Measurements from ENCODE around the gene SEPHS1.
"Not testable (repeated sequence)": the region's sequence is repeated elsewhere in the genome, so short reads cannot be mapped to it uniquely, and the experiment has no call there.

SEPHS1 gene

GRCh38 chr10:13348216-13349017 lies at the start of gene SEPHS1:
SEPHS1 (minus strand) TSS chr10:13348293; CDS start chr10:13344950, 3,343 bp downstream.
- no peak for DNase-seq

GRCh38 chr10:13397052-13397451 lies 49.0 kb upstream of the SEPHS1 start:
- DNase-seq: no peak

DNA sequence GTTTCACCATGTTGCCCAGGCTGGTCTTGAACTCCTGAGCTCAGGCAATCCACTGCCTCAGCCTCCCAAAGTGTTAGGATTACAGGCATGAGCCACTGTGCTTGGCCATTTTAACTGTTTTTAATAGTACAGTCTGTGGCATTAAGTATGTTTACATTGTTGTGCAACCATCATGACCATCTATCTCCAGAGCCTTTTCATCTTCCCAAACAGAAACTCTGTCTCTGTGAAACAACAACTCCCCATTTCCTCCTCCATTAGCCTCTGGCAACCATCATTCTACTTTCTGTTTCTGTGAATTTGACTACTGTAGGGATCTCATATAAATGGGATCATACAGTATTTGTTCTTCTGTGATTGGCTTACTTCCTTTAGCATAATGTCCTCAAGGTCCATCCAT lies 48.3 kb upstream of the SEPHS1 start:
- no peak for DNase-seq

GRCh38 chr10:13395540-13395939 lies 47.4 kb upstream of the SEPHS1 start:
- no peak for DNase-seq

- DNase-seq: no peak
Observed at GRCh38 chr10:13393640-13394039, 45.5 kb upstream of the SEPHS1 start.

- no peak for DNase-seq
Observed at GRCh38 chr10:13392701-13393100, 44.6 kb upstream of the SEPHS1 start.

GRCh38 chr10:13390604-13391522 lies 42.8 kb upstream of the SEPHS1 start:
- no peak for DNase-seq

GRCh38 chr10:13388478-13389230 lies 40.6 kb upstream of the SEPHS1 start:
- DNase-seq: no peak

DNA sequence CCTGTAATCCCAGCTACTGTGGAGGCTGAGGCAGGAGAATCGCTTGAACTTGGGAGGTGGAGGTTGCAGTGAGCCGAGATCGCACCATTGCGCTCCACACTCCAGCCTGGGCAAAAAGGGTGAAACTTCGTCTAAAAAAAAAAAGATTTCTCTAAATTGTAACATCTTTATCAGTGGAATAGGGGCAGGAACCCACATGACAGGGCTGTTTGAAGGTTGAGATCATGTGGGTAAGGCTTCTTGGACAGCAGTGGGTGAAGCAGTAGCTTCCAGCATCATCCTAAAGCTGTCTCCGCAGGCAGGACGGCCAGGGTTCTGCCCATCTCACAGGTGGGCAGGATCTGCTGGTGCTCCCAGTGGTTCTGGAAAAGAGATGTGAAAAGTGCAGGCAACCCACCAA lies 37.9 kb upstream of the SEPHS1 start:
- DNase-seq: no peak

DNA sequence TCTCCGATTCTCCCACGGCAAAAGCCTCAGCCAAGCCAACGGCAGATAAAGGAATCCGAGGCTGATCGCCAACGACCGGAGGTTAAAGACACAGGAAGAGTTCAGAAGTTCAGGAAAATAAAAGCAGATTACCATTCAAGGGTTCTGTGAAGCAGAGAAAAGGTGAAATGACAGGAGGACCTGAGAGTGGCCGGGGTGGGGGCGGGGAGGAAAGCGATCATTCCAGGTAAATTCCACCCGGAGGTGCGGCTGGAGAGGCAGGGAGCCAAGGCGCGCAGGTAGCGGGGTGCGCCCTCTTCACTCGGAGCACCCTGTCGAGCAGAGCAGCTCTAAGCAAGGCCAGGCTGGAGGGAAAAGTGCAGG lies 35.3 kb upstream of the SEPHS1 start:
- DNase-seq: no peak

- no peak for DNase-seq
Observed at GRCh38 chr10:13382703-13383398, 34.8 kb upstream of the SEPHS1 start.

DNA sequence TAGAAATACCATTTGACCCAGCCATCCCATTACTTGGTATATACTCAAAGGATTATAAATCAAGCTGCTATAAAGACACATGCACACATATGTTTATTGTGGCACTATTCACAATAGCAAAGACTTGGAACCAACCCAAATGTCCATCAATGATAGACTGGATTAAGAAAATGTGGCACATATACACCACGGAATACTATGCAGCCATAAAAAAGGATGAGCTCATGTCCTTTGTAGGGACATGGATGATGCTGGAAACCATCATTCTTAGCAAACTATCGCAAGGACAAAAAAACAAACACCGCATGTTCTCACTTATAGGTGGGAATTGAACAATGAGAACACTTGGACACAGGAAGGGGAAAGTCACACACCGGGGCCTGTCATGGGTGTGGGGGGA lies 31.0 kb upstream of the SEPHS1 start:
- DNase-seq: not testable (repeated sequence)

DNA sequence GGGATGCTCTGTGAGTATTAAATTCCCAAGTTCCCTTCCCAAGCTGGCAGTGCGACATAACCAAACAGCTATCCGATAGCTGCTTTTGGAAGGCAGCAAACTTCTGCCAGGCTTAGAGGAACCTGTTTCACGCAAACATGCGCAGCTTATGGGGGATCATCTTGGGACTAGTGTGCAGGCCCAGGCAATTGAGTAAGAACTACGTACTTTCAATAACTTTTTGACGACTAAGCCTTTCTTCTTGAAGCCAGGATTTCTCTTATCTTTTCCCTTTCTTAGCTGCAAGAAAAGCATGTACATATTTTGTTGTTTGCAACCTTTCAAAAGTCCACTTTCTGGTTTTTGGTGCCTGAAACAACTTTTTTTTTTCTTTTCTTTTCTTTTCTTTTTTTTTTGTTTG lies 28.7 kb upstream of the SEPHS1 start:
- DNase-seq: no peak

DNA sequence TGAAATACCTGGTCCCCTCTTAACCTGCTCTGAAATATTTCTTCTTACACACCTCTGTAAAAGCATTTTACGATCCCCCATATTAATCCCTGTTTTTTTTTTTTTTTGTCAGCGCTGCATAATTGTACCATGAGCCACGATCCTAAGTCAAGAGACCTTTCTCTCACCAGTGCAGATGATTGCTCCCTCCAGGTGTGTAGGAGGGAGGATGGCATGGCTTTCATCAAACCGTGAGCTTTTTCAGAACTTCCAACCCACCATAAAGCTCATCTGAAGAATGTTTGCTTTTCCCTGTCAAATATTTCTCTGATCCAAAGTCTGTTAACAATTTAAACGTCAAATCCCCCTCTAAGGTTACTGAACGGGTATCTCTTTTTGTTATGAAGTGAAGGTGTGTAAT lies 28.2 kb upstream of the SEPHS1 start:
- no peak for DNase-seq

GRCh38 chr10:13375791-13376190 lies 27.7 kb upstream of the SEPHS1 start:
- DNase-seq: no peak

DNA sequence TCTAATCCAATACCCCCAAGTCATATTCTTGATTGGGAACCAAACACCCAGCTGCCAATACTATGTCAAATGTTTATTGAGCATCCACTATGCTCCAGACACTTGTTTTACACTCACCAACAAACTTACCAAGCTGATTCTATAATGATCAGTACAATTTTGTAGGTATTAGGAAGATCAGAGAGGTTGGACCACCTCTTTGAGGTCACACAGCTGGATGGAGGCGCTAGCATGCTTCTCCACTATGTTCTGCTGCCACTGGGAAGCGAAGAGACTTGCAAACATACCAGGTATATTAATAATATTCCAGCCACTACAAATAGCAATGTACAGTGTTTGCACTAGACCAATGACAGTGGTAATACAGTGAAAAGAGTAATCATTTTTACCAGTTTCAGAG lies 25.6 kb upstream of the SEPHS1 start:
- DNase-seq: no peak

DNA sequence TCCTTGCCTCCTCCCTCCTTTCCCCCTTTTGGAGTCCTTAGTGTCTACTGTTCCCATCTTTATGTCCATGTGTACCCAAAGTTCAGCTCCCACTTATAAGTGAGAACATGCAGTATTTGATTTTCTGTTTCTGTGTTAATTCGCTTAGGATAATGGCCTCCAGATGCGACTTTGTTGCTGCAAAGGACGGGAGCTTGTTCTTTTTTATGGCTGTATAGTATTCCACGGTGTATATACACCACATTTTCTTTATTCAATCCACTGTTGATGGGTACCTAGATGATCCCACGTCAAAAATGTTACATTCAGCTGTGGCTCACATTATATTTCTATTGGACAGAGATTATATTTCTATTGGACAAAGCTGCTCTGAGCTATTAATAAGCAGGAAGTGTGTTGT lies 24.4 kb upstream of the SEPHS1 start:
- no peak for DNase-seq

- DNase-seq: no peak
Observed at GRCh38 chr10:13371897-13372470, 23.9 kb upstream of the SEPHS1 start.

GRCh38 chr10:13366891-13367290 lies 18.8 kb upstream of the SEPHS1 start:
- DNase-seq: no peak

- no peak for DNase-seq
Observed at GRCh38 chr10:13365831-13366230, 17.7 kb upstream of the SEPHS1 start.

DNA sequence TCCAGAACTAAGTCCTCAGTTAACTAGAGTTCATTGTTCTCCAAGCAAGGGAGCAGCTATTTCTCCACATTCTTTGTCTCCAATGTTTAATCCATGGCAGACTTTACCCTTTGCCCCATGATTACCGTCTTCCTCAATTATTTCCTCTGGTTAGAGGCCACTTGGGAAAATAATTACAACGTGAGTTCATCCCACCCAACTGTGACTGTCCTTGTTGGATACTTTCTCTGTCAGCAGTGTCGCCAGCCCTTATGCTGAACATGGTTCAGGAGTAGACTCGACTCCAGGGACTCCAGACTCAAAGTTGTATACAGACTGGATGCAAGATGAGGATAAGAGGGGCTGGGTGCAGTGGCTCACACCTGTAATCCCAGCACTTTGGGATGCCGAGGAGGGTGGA lies 17.1 kb upstream of the SEPHS1 start:
- DNase-seq: no peak

DNA sequence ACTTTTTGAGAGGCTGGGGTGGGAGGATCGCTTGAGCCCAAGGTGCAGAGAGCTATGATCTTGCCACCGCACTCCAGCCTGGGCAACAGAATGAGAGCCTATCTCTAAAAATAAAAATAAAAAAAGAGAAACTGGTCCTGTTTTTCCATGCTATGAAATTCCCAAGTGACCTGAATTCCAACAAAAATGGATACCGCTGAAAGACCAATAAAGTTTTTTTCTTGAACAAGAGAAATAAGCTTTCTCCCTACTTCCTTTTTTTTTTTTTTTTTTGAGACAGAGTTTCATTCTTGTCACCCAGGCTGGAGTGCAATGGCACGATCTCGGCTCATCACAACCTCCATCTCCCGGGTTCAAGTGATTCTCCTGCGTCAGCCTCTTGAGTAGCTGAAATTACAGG lies 12.5 kb upstream of the SEPHS1 start:
- no peak for DNase-seq

Measured in SIG-M5 (cell line).